H1 (cell line): ENCODE results near the gene PLEKHS1. TPM values are rescaled to one million over a fixed set of nuclear protein-coding genes. Genes with fewer than 3 reads are reported as not detected.

Experiments
- CTCF ChIA-PET: fragments of 300-600 bp; sonication (Branson Sonifier 250); formaldehyde crosslinking; loops from one replicate; lab custom pipeline; 2021; ENCODE audit not compliant: partially characterized antibody; lab: Charles Lee
- POLR2A ChIA-PET: fragments of 300-600 bp; sonication (Branson Sonifier 250); formaldehyde crosslinking; loops from one replicate; lab custom pipeline; 2021; ENCODE audit warnings: inconsistent platforms; ENCODE audit not compliant: partially characterized antibody; lab: Charles Lee
- DNase-seq, 2 experiments: peaks; one replicate each; pipeline versions ENCODE4 v3.0.0 to v3.0.0-alpha.2; 2010 to 2022; ENCODE audit warnings: low spot score in 2 of 2, low read depth in 1 of 2, mixed read lengths in 1 of 2
- FAIRE-seq: peaks from 2 replicates; lab custom pipeline; 2011; peaks lifted over from hg19 to GRCh38; lab: Jason Lieb, UNC
- H2AFZ ChIP-seq: 2 replicates; pipeline ENCODE4 v1.8.1; 2012; ENCODE audit warnings: low read length, inconsistent platforms
- H2AK5ac ChIP-seq: 2 replicates; pipeline ENCODE4 v1.6.1; 2013; ENCODE audit warnings: low read depth, low read length
- H2BK120ac ChIP-seq: replicated peaks from 2 replicates; pipeline ENCODE3; 2013; ENCODE audit warnings: low read depth, low read length, inconsistent platforms
- H2BK12ac ChIP-seq: 2 replicates; pipeline ENCODE4 v1.6.1; 2013; ENCODE audit warnings: low read depth, low read length
- H2BK15ac ChIP-seq: 2 replicates; pipeline ENCODE4 v1.6.1; 2013; ENCODE audit warnings: low read length
- H2BK20ac ChIP-seq: 2 replicates; pipeline ENCODE4 v1.6.1; 2013; ENCODE audit warnings: low read length
- H2BK5ac ChIP-seq: 2 replicates; pipeline ENCODE4 v1.6.1; 2013; ENCODE audit warnings: low read depth, low read length
- H3K14ac ChIP-seq: 2 replicates; pipeline ENCODE4 v1.6.1; 2013; ENCODE audit warnings: inconsistent platforms; ENCODE audit not compliant: insufficient read length
- H3K18ac ChIP-seq: 2 replicates; pipeline ENCODE4 v1.6.1; 2013; ENCODE audit warnings: low read length; ENCODE audit errors: extremely low read depth
- H3K23ac ChIP-seq: 2 replicates; pipeline ENCODE4 v1.6.1; 2013; ENCODE audit warnings: inconsistent platforms; ENCODE audit not compliant: insufficient read length
- H3K23me2 ChIP-seq: 2 replicates; pipeline ENCODE4 v1.6.1; 2013; ENCODE audit warnings: low read depth, low read length
- H3K27ac ChIP-seq: 2 replicates; pipeline ENCODE4 v1.6.1; 2011; ENCODE audit warnings: low read depth, low read length, inconsistent platforms
- H3K27me3 ChIP-seq, 4 experiments: replicated peaks in 1 of 4; 1 replicate in 1 of 4; 2 replicates in 3 of 4; pipeline versions ENCODE4 v1.6.1 to v1.8.1; 2011 to 2013; ENCODE audit warnings: low read length in 3 of 4, mild to moderate bottlenecking in 3 of 4, inconsistent platforms in 2 of 4, mixed read lengths in 2 of 4, moderate library complexity in 1 of 4; ENCODE audit not compliant: control insufficient read depth in 3 of 4, insufficient read depth in 3 of 4; ENCODE audit errors: extremely low read depth in 1 of 4
- H3K36me3 ChIP-seq, 4 experiments: 2 replicates each; pipeline versions ENCODE4 v1.6.1 to v1.8.1; 2011 to 2013; ENCODE audit warnings: mild to moderate bottlenecking in 4 of 4, low read length in 3 of 4, moderate library complexity in 2 of 4, control low read depth in 1 of 4, inconsistent platforms in 1 of 4; ENCODE audit not compliant: insufficient read depth in 4 of 4, control insufficient read depth in 2 of 4
- H3K4ac ChIP-seq: replicated peaks from 2 replicates; pipeline ENCODE3; 2013; ENCODE audit warnings: low read length, low read depth, mixed read lengths, inconsistent platforms; ENCODE audit not compliant: insufficient read length
- H3K4me1 ChIP-seq, 4 experiments: replicated peaks in 1 of 4; 1 replicate in 1 of 4; 2 replicates in 3 of 4; pipeline versions ENCODE4 v1.6.1 to v1.8.1; 2011 to 2013; ENCODE audit warnings: low read length in 3 of 4, inconsistent platforms in 2 of 4, mixed read lengths in 1 of 4; ENCODE audit not compliant: insufficient read depth in 4 of 4, control insufficient read depth in 3 of 4
- H3K4me2 ChIP-seq, 2 experiments: 2 replicates each; pipeline versions ENCODE4 v1.6.1 to v1.8.1; 2011 to 2013; ENCODE audit warnings: low read depth in 2 of 2, low read length in 2 of 2, control low read depth in 1 of 2, inconsistent platforms in 1 of 2, mild to moderate bottlenecking in 1 of 2; ENCODE audit not compliant: insufficient read depth in 1 of 2
- H3K4me3 ChIP-seq, 4 experiments: fragments of 200-600, 300-600 bp in 1 of 4; sonication (generic), shearing (Covaris generic), sonication (Bioruptor Twin) in 1 of 4; 2 replicates each; pipeline versions ENCODE4 v1.5.1 to v1.8.1; 2011 to 2016; ENCODE audit warnings: low read length in 4 of 4, low read depth in 3 of 4, control low read depth in 2 of 4, inconsistent platforms in 2 of 4, mild to moderate bottlenecking in 2 of 4, mixed read lengths in 1 of 4, moderate library complexity in 1 of 4; ENCODE audit not compliant: insufficient read depth in 2 of 4; ENCODE audit errors: extremely low read depth in 1 of 4
- H3K56ac ChIP-seq: replicated peaks from 2 replicates; pipeline ENCODE3; 2013; ENCODE audit warnings: low read depth, mild to moderate bottlenecking, mixed read lengths, low read length, inconsistent platforms; ENCODE audit not compliant: insufficient read length
- H3K79me1 ChIP-seq: 2 replicates; pipeline ENCODE4 v1.6.1; 2013; ENCODE audit warnings: low read depth, low read length, control low read depth
- H3K79me2 ChIP-seq, 2 experiments: 2 replicates each; pipeline versions ENCODE4 v1.6.1 to v1.8.1; 2012 to 2013; ENCODE audit warnings: low read length in 2 of 2, mild to moderate bottlenecking in 2 of 2, inconsistent platforms in 1 of 2; ENCODE audit not compliant: insufficient read depth in 2 of 2, control insufficient read depth in 1 of 2
- H3K9ac ChIP-seq, 4 experiments: replicated peaks in 1 of 4; 1 replicate in 1 of 4; 2 replicates in 3 of 4; pipeline versions ENCODE4 v1.6.1 to v1.8.1; 2011 to 2013; ENCODE audit warnings: low read depth in 3 of 4, low read length in 3 of 4, control low read depth in 2 of 4, mild to moderate bottlenecking in 2 of 4, moderate library complexity in 2 of 4, inconsistent platforms in 1 of 4; ENCODE audit errors: extremely low read depth in 1 of 4
- H3K9me3 ChIP-seq, 2 experiments: 2 replicates each; pipeline versions ENCODE4 v1.6.1 to v1.8.1; 2012 to 2013; ENCODE audit warnings: mild to moderate bottlenecking in 2 of 2, moderate library complexity in 2 of 2, control low read depth in 1 of 2, inconsistent platforms in 1 of 2, low read depth in 1 of 2, low read length in 1 of 2, mixed read lengths in 1 of 2; ENCODE audit not compliant: insufficient read depth in 2 of 2
- H4K20me1 ChIP-seq, 2 experiments: replicated peaks in 1 of 2; 2 replicates each; pipeline versions ENCODE3 to v1.8.1; 2011 to 2013; ENCODE audit warnings: inconsistent platforms in 2 of 2, low read length in 2 of 2, mild to moderate bottlenecking in 1 of 2; ENCODE audit not compliant: insufficient read depth in 2 of 2, control insufficient read depth in 1 of 2
- H4K5ac ChIP-seq: 2 replicates; pipeline ENCODE4 v1.6.1; 2013; ENCODE audit warnings: low read length, low read depth, mixed read lengths, inconsistent platforms; ENCODE audit not compliant: insufficient read length
- H4K8ac ChIP-seq: 2 replicates; pipeline ENCODE4 v1.8.0; 2013; ENCODE audit warnings: mild to moderate bottlenecking, moderate library complexity, low read length, inconsistent platforms; ENCODE audit not compliant: insufficient read depth; ENCODE audit errors: extremely low read depth
- H4K91ac ChIP-seq: replicated peaks from 2 replicates; pipeline ENCODE3; 2013; ENCODE audit warnings: low read length, mixed read lengths, inconsistent platforms; ENCODE audit not compliant: insufficient read length
- CHD2 ChIP-seq: IDR thresholded peaks from 2 replicates; pipeline ENCODE4 v1.6.1; 2012; ENCODE audit warnings: low read length, improper control_type of control experiment
- KDM5A ChIP-seq: fragments of 200-600 bp; IDR thresholded peaks from 2 replicates; pipeline ENCODE4 v1.7.1; 2012; ENCODE audit warnings: mild to moderate bottlenecking, low read length, inconsistent platforms, mixed read lengths
- TAF1 ChIP-seq: IDR thresholded peaks from 2 replicates; pipeline ENCODE4 v1.6.1; 2011; ENCODE audit warnings: mild to moderate bottlenecking, low read depth, low read length
- TAF7 ChIP-seq: optimal IDR thresholded peaks from 2 replicates; pipeline ENCODE3; 2011; ENCODE audit warnings: low read depth, mild to moderate bottlenecking, inconsistent platforms, low read length, moderate library complexity, borderline replicate concordance
- WGBS, 2 experiments: shearing (Covaris generic) in 1 of 2; methylation state at CpG; one replicate each; pipeline versions ENCODE4 v1.1.6 to v1.1.7; 2013 to 2015; ENCODE audit warnings: low lambda C conversion rate in 2 of 2, mixed read lengths in 2 of 2, inconsistent platforms in 1 of 2, low coverage in 1 of 2, missing lambda C conversion rate in 1 of 2; ENCODE audit not compliant: insufficient replicate concordance in 2 of 2, insufficient coverage in 1 of 2, insufficient read length in 1 of 2; ENCODE audit errors: extremely low coverage in 1 of 2, missing lambda C conversion rate in 1 of 2; 5-methylcytosine and 5-hydroxymethylcytosine counted together
- polyA plus RNA-seq, 7 experiments: library from polyadenylated mRNA; depleted of rRNA in 3 of 7; stranded (reverse) in 5 of 7; unstranded in 2 of 7; fragments of >200 nt in 5 of 7; fragments of 200-250 nt in 2 of 7; gene quantifications; 1 replicate in 5 of 7; 2 replicates in 1 of 7; 4 replicates in 1 of 7; pipeline versions ENCODE4 v1.2.1 to v1.2.3, GENCODE V29; 2011 to 2013; ENCODE audit warnings: missing spikeins in 2 of 7, mixed read lengths in 2 of 7
- total RNA-seq: library from RNA; stranded (reverse); fragmentation: NEBNext Ultra II Directional; extraction: Animal tissue kit (Norgen Biotek cat#: 25700); gene quantifications from 2 replicates; pipeline ENCODE4 v1.2.1, GENCODE V29; 2021

The PLEKHS1 gene
- total and polyA plus RNA-seq, 2 of the 8 experiments (the other 6 are each of a cell fraction or from before 2014, with no cell fraction given), result not detected

GRCh38 chr10:113776553-113776952 lies 25.1 kb downstream of the PLEKHS1 start:
- POLR2A ChIA-PET, result no interaction called here
- Histone ChIP-seq H3K56ac (no peak overlapping the region), H3K23me2 (peaks cover 2% of the 10 kb centered on the region; the same call in 1 of the 2 replicates), H2AK5ac (no peak overlapping the region), H3K4me1 (peaks cover 0 to 3% (median 0%) of the 10 kb centered on the region in 4 experiments; a peak in 1 of 7 replicates), H3K9ac (no peak overlapping the region), H2BK20ac (no peak overlapping the region), H3K79me2 (no peaks in the 10 kb centered on the region), H4K5ac (no peak overlapping the region), H3K4ac (no peak overlapping the region), H3K23ac (no peak overlapping the region)
- TF ChIP-seq TAF7 (no peak), TAF1 (no peak), KDM5A (no peak), CHD2 (no peak)
- TF ChIP-seq, all 59 proteins: peak for 0
- FAIRE-seq (no peak), DNase-seq (no peak)
- no peak overlapping the region for H2BK120ac ChIP-seq
- no peaks in the 10 kb centered on the region for H3K27me3 ChIP-seq
- no peak overlapping the region for H3K14ac ChIP-seq
- no peak overlapping the region for H2BK5ac ChIP-seq
- H3K9me3 ChIP-seq, result no peaks in the 10 kb centered on the region
- H4K20me1 ChIP-seq, result no peaks in the 10 kb centered on the region
- H3K36me3 ChIP-seq, result no peaks in the 10 kb centered on the region
- H3K18ac ChIP-seq, result 0 out of 2 replicates have a peak overlapping the region, but pooled peaks have one; percentile 17
- no peak overlapping the region for H2AFZ ChIP-seq
- WGBS, 2 experiments, result 83% methylated on average over 1 of the region's 1 CpG; no CpG with 5 or more reads in 1 of the 2 experiments
- no peak overlapping the region for H4K8ac ChIP-seq
- CTCF ChIA-PET, result interaction anchor here (0.9 to 1.2 kb wide), 3 partner anchors 31 to 478 kb away, joined by 3 read pairs; no protein-coding TSS in a partner anchor
- no peak overlapping the region for H2BK15ac ChIP-seq
- no peak overlapping the region for H4K91ac ChIP-seq
- no peak overlapping the region for H2BK12ac ChIP-seq
- no peak overlapping the region for H3K4me2 ChIP-seq
- H3K4me3 ChIP-seq, result no peak overlapping the region
- no peak overlapping the region for H3K27ac ChIP-seq
- H3K79me1 ChIP-seq, result no peaks in the 10 kb centered on the region
